WI38 (cell line): ENCODE results near the gene RAB40B.

Experiments
- H3K4me3 ChIP-seq: 2 replicates; pipeline ENCODE4 v1.5.1; 2011; ENCODE audit warnings: low read depth, mild to moderate bottlenecking, control low read depth, low read length
- TF ChIP-seq, protein P1 (sequence below): IDR thresholded peaks from 2 replicates; pipeline ENCODE4 v1.5.1; 2012; ENCODE audit warnings: low read depth, mild to moderate bottlenecking, control low read depth, low read length

RAB40B gene

DNA sequence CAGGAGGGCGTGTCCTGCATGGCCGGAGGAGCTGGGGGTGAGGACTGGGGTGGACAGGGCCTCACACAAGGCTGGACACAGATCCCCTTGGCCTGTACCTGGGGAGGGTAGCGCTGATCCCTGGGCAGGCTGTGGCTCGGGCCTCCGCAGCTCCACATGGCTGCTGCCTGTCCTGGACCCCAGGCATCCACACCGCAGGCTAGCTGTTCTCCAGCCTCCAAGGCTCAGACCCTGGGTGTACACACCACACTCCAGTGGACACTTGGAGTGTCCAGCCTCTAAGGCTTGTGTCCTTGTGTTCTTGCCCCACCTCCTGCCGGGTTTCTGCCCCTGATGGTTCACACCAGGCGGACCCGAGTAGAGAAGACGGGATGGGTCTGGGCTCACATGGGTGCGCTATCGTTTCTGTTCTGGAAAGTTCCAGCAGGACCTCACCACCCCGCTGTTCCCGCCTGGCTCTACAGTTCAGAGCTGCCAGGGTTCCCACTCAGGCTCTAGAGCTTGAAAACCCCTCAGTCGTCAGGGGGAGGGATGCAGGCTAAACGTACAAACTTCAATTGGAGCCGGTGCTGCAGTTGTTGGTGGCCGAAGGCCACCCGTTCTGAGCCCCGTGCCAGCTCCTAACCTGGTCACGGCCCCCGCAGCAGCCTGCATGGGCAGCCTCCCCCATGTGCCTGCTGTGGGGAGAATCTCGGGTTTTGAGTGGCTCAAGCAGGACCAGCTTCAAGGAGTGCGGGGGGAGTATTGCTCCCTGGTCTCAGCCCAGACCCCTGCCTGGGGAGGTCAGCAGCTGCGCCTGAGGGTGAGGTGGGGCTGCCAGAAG lies 11.4 kb upstream of the RAB40B start:
- TF ChIP-seq, protein P1, sequence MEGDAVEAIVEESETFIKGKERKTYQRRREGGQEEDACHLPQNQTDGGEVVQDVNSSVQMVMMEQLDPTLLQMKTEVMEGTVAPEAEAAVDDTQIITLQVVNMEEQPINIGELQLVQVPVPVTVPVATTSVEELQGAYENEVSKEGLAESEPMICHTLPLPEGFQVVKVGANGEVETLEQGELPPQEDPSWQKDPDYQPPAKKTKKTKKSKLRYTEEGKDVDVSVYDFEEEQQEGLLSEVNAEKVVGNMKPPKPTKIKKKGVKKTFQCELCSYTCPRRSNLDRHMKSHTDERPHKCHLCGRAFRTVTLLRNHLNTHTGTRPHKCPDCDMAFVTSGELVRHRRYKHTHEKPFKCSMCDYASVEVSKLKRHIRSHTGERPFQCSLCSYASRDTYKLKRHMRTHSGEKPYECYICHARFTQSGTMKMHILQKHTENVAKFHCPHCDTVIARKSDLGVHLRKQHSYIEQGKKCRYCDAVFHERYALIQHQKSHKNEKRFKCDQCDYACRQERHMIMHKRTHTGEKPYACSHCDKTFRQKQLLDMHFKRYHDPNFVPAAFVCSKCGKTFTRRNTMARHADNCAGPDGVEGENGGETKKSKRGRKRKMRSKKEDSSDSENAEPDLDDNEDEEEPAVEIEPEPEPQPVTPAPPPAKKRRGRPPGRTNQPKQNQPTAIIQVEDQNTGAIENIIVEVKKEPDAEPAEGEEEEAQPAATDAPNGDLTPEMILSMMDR: no peak
- no peak overlapping the region for H3K4me3 ChIP-seq

DNA sequence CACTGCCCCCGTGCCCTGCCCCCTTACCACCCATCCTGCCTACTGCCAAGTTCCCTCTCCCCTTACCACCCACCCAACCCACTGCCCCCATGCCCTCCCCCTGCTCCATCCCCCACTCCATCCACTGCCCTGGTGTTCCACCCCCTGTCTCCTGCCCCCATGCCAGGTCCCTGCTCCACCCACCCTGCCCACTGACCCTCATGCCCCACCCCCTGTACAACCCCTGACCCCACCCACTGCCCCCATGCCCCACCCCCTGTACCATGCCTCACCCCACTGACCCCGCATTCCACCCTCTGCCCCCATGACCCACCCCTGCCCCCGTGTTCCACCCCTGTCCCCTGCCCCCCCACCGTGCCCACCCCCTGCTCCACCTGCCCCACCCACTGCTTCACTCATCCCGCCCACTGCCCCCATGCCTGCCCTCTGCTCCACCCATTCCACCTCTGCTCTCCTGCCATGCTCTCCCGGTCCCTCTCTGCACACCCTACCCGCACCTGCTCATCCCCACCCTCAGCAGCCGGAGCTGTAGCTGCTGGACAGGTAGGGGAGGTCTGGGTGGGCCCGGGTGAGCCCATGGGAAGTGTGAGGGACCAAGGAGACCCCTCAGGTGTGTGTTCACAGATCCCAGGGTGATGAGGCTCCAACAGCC lies 10.7 kb upstream of the RAB40B start:
- H3K4me3 ChIP-seq: no peak overlapping the region
- TF ChIP-seq, protein P1: no peak

DNA sequence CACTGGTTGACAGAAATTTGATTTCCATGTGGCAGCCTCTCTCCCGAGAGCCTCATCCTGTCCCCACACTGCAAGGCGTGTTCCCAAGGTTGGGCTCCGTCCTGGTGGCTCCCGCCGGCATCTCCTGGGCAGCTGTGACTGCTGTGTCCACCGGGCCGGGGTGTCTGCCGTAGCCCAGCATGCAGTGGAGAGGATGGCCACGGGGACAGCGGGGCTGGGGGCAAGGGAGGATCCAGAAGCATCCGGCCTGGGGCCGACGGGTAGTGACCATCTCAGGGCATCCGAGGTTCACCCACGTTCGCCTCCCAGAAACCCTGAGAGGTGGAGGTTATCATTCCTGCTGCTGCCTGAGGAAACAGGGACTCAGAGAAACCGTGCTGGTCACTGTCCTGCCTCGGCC lies 7.3 kb upstream of the RAB40B start:
- TF ChIP-seq, protein P1: no peak
- no peak overlapping the region for H3K4me3 ChIP-seq

DNA sequence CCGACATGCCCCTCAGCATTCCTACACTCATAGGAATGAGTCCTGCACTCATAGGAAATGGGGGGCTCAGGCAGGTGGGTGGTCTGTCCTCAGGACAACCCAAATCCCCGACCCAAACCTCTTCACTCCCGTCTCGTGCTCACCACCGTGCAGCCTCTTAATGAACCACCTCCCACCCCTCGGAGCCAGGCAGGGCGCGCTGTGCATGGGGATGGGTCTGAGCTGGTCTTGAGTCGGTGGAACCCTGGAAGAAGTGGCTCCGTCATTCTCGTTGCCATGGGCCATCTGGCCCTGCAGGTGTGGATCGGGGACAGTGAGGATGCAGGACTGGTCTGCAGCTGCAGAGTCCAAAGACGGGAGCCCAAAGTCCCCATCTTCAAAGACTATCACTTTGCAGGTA lies 6.4 kb upstream of the RAB40B start:
- TF ChIP-seq, protein P1: no peak
- no peak overlapping the region for H3K4me3 ChIP-seq

DNA sequence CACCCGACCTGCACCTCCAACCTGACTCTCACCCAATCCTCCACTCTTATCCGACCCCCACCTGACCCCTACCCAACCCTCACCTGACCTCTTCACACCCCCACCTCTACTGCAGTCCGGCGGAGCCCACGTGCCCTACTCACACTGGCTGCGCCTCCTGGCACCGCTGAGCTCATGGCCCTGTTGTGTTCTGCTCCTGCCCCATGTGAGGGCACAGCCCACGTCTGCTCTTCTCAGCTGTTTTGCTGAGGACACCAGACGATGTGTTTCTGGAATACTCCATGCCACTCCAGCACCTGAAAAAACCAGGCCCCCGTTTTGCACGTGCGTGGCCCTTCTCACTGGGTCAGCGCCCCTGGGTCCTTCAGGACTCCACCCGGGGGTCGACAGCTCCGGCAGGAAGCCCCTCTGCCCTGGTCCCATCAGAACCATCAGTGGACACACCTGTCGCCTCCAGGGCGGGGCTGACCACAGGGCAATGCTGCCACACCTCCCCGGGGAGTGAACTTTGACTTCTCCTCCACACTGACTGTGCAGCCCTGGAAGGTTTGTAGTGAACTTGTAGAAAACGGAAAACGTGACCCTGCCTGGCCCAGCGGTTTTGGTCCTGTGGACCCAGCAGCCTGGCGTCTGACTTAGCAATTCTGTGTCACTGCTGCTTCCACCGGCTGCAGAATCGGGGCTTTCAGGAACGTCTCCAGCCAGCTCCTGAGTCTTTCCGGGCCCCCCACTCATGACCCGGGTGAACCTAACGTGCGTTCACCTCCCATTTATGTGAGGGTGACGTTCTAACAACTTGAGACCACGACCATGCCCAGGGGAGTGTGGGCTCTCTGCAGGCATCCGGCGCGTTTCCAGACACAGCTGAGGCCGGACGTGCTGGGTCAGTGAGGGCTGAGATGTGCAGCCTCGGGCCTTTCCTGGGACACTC lies 5.7 kb upstream of the RAB40B start:
- no peak overlapping the region for H3K4me3 ChIP-seq
- TF ChIP-seq, protein P1: no peak

DNA sequence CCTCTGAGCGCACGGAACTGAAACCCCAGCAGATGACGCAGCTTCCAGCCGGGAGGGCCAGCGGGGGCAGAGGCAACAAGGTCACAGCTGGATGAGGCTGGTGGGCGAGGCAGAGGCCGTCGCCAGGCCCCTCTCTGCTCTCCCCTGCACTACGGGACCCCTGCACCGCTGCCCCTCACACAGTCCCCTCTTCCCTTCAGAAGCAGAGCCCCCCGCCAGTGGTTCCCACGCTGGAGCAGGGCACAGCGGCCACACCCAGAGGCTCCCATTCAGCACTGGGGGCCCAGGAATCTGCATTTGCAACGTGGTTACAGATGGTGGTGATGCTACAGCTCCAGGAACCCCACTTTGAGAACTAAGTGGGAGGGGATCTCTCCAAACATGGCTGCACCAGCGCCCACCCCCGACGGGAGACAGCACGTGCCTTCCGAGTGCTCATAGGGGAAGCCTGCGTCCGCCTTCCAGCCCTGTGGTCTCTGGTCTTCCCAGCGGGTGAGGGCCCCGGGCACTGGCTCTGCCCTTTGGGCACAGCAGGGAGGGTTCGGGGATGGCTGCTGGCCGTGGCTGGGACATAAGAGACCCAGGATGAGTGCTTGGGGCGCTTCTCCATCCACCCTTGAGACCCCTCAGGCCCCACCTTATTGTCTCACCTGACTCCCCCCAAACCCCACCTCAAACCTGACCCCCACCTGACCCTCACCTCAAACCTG lies 4.7 kb upstream of the RAB40B start:
- H3K4me3 ChIP-seq: no peak overlapping the region
- TF ChIP-seq, protein P1: no peak
